Measurements from ENCODE around the gene PRKACA.

Gene PRKACA

DNA sequence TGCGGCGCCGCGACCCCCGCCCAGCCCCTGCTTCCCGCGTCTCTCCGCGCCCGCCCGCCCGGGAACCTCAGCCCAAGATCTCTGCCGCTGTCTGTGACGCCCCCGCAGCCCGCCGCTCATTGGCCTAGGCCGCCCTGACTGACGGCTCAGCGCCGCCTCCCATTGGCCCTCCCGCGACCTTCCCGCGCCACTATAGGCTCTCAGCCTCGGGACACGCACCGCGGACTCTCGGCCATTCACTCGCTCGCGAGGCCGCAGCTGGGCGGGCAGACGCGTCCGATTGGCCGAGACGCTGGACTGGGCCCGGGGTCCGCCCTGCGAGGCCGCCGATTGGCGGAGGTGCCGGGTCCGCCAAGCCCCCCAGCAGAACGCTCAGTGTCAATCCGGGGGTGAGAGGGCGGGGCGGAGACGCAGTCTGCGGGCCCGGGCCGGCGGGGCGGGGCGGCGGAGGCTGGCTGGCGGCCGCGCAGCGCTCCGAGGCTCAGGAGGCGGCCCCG, at the start of gene PRKACA:
Gene PRKACA (minus strand): TSS at position 95 of the 497 bp plus-strand sequence. CDS start 215 bp downstream, outside the sequence.
- DNase-seq = peak; percentile 98

DNA sequence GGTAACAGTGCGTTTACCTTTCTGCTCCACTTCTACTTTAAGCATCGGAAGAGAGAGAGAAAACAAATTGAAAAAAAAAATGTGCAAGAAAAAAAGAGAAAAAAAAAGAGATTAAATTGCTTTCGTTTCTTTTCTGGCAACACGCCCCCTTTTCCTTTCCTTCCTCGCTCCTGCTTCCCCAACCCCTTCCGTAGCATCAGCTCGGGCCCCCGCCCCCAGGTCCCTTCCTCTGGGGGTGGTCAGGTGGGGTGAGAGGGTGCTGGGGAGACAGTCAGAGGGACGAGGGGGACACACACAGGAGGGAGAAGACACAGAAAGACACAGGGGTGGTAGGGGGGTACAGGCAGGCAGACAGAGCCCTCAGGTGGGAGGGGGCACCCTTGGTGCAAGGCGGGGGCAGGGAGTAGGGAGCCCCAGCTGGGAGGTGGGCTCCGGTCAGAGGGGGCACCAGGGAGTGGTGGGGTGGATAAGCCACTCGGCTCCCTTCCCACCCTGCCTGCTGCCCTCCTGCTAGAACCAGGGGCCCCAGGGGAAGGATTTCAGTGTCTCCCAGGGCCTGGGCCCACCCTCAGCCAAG, 49.5 kb upstream of the PRKACA start:
- DNase-seq = no peak

- peak; percentile 28 for DNase-seq
Observed at GRCh38 chr19:14165990-14166830, 48.6 kb upstream of the PRKACA start.

- no peak for DNase-seq
Observed at GRCh38 chr19:14164724-14165493, 47.3 kb upstream of the PRKACA start.

GRCh38 chr19:14164082-14164481, 46.5 kb upstream of the PRKACA start:
- no peak for DNase-seq

DNA sequence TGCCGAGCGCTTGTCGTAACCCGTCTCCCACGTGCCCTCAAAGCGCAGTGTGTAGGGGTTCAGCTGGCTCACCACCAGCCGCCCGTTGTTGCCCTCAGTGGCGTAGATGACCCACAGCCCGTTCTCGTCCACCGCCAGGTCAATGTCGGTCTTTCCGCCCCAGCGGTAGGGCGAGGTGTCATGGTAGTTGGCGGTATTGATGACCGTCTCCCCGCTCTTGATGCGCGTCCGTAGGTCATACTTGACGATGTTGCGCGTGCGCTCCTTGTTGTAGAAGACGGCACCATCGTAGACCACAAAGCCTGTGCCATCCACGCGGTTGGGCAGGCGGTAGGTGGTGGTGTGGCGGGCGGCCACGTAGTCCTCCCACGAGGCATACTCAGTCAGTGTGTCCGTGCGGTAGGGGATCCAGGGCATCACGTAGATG, 45.3 kb upstream of the PRKACA start:
- DNase-seq = no peak

GRCh38 chr19:14161305-14161704, 43.7 kb upstream of the PRKACA start:
- no peak for DNase-seq

GRCh38 chr19:14160017-14160703, 42.6 kb upstream of the PRKACA start:
- no peak for DNase-seq

DNA sequence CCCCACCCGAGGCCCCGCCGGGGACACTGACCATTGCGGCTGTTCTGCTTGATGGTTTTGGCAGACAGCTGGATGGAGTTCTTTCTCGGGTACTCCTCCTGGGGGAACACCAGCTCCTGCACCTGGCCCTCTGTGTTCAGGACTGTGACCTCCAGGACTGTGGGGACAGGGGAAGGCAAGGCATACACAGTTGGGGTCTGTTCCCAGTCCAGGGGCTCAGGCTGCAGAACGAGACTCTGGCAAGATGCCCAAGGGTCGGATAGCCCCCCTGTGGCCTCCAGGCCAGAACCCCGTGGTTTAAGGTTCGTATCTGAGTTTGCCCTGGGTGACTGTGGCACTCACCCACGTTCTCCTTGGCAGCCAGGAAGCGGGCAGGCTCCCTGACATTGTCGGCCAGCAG, 41.5 kb upstream of the PRKACA start:
- DNase-seq = no peak

GRCh38 chr19:14158276-14159023, 40.9 kb upstream of the PRKACA start:
- DNase-seq = no peak

DNA sequence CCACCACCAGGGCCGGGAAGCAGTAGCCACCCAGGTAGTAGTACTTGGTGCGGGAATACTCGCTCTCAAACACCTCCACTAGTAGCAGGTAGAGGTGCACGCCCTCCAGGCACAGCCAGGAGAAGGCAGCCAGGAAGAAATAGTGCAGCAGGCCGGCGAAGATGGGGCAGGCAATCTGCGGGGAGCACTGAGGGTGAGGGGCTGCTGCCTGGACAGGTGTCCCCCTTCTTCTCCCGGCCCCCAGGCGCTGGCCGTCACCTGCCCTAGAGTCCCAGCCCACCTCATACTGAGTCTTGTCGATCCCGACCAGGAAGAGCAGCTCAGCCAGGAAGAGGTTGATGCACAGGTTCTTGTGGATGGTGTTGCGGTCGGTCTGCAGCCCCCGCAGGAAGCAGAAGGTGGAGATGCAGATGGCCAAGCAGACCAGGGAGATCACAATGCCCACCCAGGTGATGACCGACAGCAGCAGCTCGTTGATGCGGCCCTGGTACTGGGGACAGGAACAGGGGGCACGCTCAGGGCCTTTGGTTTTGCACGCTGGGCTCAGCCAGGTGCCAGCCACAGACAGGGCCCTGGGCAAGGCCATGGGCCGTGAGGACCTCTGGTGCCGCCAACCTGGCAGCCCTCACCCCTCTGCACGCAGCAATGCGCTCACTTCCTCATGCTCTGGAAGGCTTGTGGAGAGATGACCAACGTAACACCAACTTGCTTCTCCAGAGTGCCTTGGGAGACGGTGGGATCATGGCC, 39.6 kb upstream of the PRKACA start:
- no peak for DNase-seq

DNA sequence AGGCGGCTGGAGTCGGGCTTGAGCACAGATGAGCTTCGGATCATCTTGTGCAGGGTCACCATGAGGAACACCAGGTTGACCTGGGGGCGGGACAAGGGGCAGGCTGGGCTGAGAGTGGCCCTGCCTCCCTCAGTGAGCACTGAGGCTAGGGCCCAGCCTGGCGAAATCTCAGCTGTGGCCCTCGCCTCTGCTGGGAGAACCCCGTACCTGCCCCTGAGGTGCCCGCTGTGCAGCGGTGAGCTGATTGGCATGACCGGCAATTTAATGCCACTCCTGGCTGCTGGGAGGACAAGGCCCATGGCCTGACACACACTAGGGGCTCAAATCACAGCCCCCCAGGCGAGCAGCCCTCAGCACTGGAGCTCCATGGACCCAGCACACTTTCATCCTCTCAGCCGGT, 38.6 kb upstream of the PRKACA start:
- DNase-seq = no peak

DNA sequence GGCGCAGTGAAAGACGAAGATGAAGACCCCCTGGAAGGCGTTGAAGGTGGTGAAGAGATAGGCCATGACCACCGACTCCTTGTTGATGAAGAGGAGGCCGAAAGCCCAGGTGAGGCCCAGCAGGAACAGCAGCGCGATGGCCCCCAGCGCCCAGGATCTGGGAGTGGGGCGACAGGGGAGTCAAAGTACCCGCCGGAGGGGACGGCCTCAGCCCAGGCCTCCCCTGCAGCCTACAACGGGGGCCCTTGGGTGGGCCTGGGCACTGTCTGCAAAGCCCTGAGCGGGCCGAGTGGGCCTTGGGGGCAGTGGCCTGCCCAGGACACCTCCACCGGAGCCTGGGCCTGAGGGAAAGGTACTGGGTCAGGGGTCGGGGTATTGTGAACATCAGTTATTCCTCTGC, 37.8 kb upstream of the PRKACA start:
- DNase-seq = no peak

- no peak for DNase-seq
Observed at GRCh38 chr19:14152713-14153112, 35.2 kb upstream of the PRKACA start.

- DNase-seq = no peak
Observed at GRCh38 chr19:14150770-14151661, 33.5 kb upstream of the PRKACA start.

DNA sequence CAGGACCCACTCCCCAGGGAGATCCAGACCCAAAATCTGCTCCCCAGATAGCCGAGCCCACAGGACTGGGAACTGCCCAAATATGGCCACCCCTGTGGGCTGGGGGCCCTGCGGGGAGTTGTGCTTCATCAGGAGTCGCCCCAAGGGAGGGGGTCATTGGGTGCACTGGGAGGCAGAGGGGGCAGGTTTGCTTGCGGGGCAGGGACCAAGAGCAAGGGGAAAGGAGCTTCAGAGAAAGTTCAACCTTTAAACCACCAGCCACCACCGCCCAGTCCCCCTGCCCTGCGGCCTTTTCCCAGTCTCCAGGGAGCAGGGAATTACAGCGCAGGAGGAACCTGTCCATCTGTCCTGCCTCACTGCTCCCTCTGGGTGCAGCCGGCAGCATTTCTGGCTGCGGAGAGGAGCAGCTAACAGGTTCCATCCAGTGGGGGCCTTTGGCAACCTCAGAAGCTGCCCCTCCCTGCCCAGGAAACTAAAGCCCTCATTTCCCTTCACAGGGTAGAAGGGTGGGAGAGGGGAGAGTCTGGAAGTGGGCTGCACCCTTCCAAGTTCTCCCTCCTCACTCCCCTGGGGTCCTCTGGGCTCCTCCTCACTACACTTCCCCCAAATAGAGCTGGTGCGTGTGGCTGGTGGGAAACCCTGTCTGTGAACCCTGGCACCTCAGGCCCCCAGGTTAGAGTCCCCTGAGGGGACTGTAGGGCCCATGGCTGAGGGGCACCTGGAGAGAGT, 32.6 kb upstream of the PRKACA start:
- no peak for DNase-seq

GRCh38 chr19:14149509-14149994, 32.0 kb upstream of the PRKACA start:
- DNase-seq = peak; percentile 62

DNA sequence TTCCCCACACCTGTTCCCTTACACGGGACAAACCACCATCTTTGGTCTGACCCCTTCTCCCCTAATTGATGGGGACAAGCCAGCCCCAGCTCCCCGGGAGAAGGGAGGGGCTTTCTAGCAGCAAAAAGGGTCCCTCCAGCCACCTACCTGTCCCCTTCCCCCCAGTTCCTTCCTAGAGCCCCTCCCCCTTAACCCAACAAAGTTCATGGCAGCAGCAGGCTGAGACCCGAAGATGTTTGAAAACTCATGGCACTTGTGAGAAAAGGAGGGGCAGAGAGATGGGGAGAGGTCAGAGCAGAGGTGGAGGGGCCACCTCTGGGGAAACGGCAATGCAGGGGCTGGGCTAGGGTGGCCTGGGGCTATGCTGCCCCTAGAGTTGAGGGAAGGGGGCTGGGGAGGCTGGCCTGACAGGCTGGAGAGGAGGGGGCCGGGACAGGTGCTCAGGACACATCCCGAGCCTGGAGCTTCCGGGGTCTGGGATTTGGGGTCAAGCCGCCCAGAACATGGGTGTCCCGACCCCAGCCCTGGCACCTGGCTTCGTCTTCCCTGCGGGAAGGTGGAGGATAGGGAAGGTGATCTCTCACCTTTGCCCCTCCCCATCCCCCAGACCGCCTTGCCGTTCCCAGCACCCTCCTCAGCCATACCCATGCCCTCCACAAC, 31.3 kb upstream of the PRKACA start:
- DNase-seq = no peak
